PC-3 (cell line): ENCODE measurements around the gene TTC22. TPM values are rescaled to one million over a fixed set of nuclear protein-coding genes. Genes with fewer than 3 reads are reported as not detected.
A peak's percentile ranks its signal among the peaks of the same experiment; 100 is the strongest.

Experiments used
- ATAC-seq: fragments of 200-7000 bp; cut with Tn5 transposase; 2 replicates; pipeline ENCODE4 v1.9.1; 2020; ENCODE audit warnings: mild to moderate bottlenecking, moderate library complexity
- BruUV-seq: library from RNA; stranded (reverse); fragments of 400-500 nt; replicated peaks from 2 replicates; lab custom pipeline; 2021; lab: Mats Ljungman, UMichigan
- CTCF ChIA-PET: fragments of 300-600 bp; sonication (Branson Sonifier 250); formaldehyde crosslinking; loops from one replicate; lab custom pipeline; 2022; ENCODE audit warnings: antibody characterized with exemption; lab: Charles Lee
- POLR2A ChIA-PET: fragments of 300-600 bp; sonication (Branson Sonifier 250); formaldehyde crosslinking; loops from one replicate; lab custom pipeline; 2022; ENCODE audit warnings: antibody characterized with exemption; ENCODE audit not compliant: unreplicated experiment; lab: Charles Lee
- DNase-seq: peaks from one replicate; pipeline ENCODE4 v3.0.0-alpha.2; 2015
- H2AFZ ChIP-seq: fragments of 300-600 bp; sonication (generic); 2 replicates; pipeline ENCODE4 v1.6.0; 2016; ENCODE audit warnings: antibody characterized with exemption, low read length
- H3F3A ChIP-seq: fragments of 300-600 bp; sonication (generic); one replicate; pipeline ENCODE4 v1.6.0; 2017; ENCODE audit warnings: antibody characterized with exemption, low read length, control low read depth, mild to moderate bottlenecking; ENCODE audit not compliant: unreplicated experiment
- H3K27ac ChIP-seq: fragments of 300-600 bp; sonication (generic); 2 replicates; pipeline ENCODE4 v1.5.1; 2016; ENCODE audit warnings: mild to moderate bottlenecking, low read length
- H3K27me3 ChIP-seq: fragments of 300-600 bp; sonication (generic); 2 replicates; pipeline ENCODE4 v1.6.1; 2016; ENCODE audit warnings: low read length, mixed read lengths
- H3K36me3 ChIP-seq: fragments of 300-600 bp; sonication (generic); 2 replicates; pipeline ENCODE4 v1.6.1; 2016; ENCODE audit warnings: low read depth, mixed run types, low read length, mixed read lengths
- H3K4me1 ChIP-seq: fragments of 300-600 bp; sonication (generic); 2 replicates; pipeline ENCODE4 v1.5.1; 2016; ENCODE audit warnings: low read length; ENCODE audit not compliant: insufficient read depth
- H3K4me2 ChIP-seq: fragments of 300-600 bp; sonication (generic); 2 replicates; pipeline ENCODE4 v1.6.0; 2016; ENCODE audit warnings: low read length
- H3K4me3 ChIP-seq: fragments of 300-600 bp; sonication (generic); 2 replicates; pipeline ENCODE4 v1.5.1; 2016; ENCODE audit warnings: mild to moderate bottlenecking, low read length, mixed read lengths
- H3K79me2 ChIP-seq: fragments of 300-600 bp; sonication (generic); 2 replicates; pipeline ENCODE4 v1.6.1; 2017; ENCODE audit warnings: low read length, mixed read lengths
- H3K9ac ChIP-seq: fragments of 300-600 bp; sonication (generic); 2 replicates; pipeline ENCODE4 v1.6.0; 2016; ENCODE audit warnings: mild to moderate bottlenecking, low read length
- H3K9me2 ChIP-seq: fragments of 300-600 bp; sonication (generic); replicated peaks from 2 replicates; pipeline ENCODE4 v1.6.1; 2016; ENCODE audit warnings: mixed run types, low read length, mixed read lengths
- H3K9me3 ChIP-seq: fragments of 300-600 bp; sonication (generic); 2 replicates; pipeline ENCODE4 v1.6.1; 2016; ENCODE audit warnings: low read length, mixed read lengths
- H4K20me1 ChIP-seq: fragments of 300-600 bp; sonication (generic); 2 replicates; pipeline ENCODE4 v1.6.1; 2016; ENCODE audit warnings: low read length, mixed read lengths
- EZH2 ChIP-seq: fragments of 300-600 bp; sonication (generic); IDR thresholded peaks from one replicate; pipeline ENCODE4 v1.6.1; 2017; ENCODE audit warnings: antibody characterized with exemption, mild to moderate bottlenecking, low read length; ENCODE audit not compliant: unreplicated experiment
- EZH2phosphoT487 ChIP-seq: fragments of 300-600 bp; sonication (generic); IDR thresholded peaks from 2 replicates; pipeline ENCODE4 v1.6.1; 2018; ENCODE audit warnings: mild to moderate bottlenecking, antibody characterized with exemption, low read length, borderline replicate concordance
- intact Hi-C: fragments of 100-400 bp; cut with micrococcal nuclease; formaldehyde crosslinking; loops from 2 replicates; pipeline ENCODE4 v1.9.0; 2023
- total RNA-seq: library from RNA; depleted of rRNA; stranded (reverse); fragments of >200 nt; gene quantifications from 2 replicates; pipeline ENCODE4 v1.2.3, GENCODE V29; 2014
- TF ChIP-seq, protein P1 (sequence below): fragments of 300-600 bp; sonication (generic); conservative IDR thresholded peaks from 2 replicates; pipeline ENCODE4 v1.5.1; 2017; ENCODE audit warnings: antibody characterized with exemption, low read depth, mild to moderate bottlenecking, low read length

The TTC22 gene
- total RNA-seq, 1 experiment from 2014 or later: 21.8 TPM

DNA sequence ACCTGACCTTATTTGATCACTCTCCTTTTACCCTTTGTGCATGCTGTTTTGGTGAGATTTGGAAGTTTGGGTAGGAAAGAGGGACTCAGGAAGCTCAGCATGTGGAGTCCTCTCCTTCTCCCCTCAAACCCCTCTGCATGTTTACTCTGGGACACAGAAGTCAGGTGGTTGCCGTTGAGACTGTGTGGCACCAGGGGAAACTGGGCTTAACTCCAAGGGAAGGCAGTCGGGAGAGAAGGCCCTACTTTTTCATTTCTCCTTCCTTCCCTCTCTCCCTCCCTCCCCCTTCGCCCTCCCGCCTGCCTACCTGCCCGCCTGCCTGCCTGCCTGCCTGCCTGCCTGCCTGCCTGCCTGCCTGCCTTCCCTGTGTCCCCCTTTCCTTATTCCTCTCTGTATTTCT lies 34.8 kb upstream of the TTC22 start:
- no peaks in the 10 kb centered on the region for H3K9me3 ChIP-seq
- BruUV-seq: no TSS peak
- intact Hi-C loops: no loop called here
- no peak overlapping the region for H2AFZ ChIP-seq
- CTCF ChIA-PET: no interaction called here
- POLR2A ChIA-PET: interaction anchor here (0.6 kb wide), 1 partner anchor 1672 kb away, joined by 3 read pairs; no protein-coding TSS in a partner anchor
- H3K4me3 ChIP-seq: no peak overlapping the region
- H3K27ac ChIP-seq: no peak overlapping the region
- H3F3A ChIP-seq: no peaks in the 10 kb centered on the region
- H3K9me2 ChIP-seq: no peaks in the 10 kb centered on the region
- H3K4me2 ChIP-seq: no peak overlapping the region
- TF ChIP-seq EZH2 (no peak), EZH2phosphoT487 (no peak)
- TF ChIP-seq, protein P1, sequence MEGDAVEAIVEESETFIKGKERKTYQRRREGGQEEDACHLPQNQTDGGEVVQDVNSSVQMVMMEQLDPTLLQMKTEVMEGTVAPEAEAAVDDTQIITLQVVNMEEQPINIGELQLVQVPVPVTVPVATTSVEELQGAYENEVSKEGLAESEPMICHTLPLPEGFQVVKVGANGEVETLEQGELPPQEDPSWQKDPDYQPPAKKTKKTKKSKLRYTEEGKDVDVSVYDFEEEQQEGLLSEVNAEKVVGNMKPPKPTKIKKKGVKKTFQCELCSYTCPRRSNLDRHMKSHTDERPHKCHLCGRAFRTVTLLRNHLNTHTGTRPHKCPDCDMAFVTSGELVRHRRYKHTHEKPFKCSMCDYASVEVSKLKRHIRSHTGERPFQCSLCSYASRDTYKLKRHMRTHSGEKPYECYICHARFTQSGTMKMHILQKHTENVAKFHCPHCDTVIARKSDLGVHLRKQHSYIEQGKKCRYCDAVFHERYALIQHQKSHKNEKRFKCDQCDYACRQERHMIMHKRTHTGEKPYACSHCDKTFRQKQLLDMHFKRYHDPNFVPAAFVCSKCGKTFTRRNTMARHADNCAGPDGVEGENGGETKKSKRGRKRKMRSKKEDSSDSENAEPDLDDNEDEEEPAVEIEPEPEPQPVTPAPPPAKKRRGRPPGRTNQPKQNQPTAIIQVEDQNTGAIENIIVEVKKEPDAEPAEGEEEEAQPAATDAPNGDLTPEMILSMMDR: no peak
- no peaks in the 10 kb centered on the region for H3K27me3 ChIP-seq
- ATAC-seq (no peak), DNase-seq (no peak)
- no peaks in the 10 kb centered on the region for H3K36me3 ChIP-seq
- H3K79me2 ChIP-seq: no peaks in the 10 kb centered on the region
- H4K20me1 ChIP-seq: no peaks in the 10 kb centered on the region
- H3K4me1 ChIP-seq: 0 out of 2 replicates have a peak, but pooled peaks cover 3% of the 10 kb centered on the region
- no peak overlapping the region for H3K9ac ChIP-seq

DNA sequence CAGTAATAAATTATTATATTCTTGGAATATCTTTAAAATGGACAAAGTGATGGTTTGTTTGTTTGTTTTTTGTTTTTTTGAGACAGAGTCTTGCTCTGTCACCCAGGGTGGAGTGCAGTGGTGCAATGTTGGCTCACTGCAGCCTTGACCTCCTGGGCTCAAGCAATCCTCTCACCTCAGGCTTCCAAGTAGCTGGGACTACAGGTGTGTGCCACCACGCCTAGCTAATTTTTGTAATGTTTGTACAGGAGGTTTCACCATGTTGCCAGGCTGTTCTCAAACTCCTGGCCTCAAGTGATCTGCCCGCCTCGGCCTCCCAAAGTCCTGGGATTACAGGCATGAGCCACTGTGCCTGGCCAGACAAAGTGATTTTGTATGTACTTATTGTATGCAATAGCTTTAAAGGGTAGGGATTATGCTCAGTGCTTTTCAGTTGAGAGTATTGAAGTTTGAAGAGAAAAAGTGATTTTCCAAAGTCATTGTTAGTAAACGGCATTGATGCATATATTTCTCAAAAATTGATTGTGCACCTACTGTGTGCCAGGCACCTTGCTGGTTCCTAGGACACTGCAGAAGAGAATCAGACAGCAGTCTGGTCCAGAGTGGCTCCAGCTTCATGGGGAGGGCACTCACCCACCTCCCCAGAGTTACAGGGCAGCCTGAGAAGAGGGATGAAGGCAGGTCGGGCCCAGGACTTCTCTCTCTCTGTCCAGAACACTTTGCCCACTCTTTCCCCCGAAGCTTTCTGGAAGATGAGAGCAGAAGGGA lies 34.2 kb upstream of the TTC22 start:
- Histone ChIP-seq H3K9me2 (no peaks in the 10 kb centered on the region), H3K4me1 (0 out of 2 replicates have a peak, but pooled peaks cover 3% of the 10 kb centered on the region), H3K9me3 (no peaks in the 10 kb centered on the region), H2AFZ (no peak overlapping the region), H4K20me1 (no peaks in the 10 kb centered on the region), H3K27me3 (no peaks in the 10 kb centered on the region), H3K4me3 (no peak overlapping the region), H3F3A (no peaks in the 10 kb centered on the region), H3K9ac (no peak overlapping the region), H3K79me2 (no peaks in the 10 kb centered on the region), H3K36me3 (no peaks in the 10 kb centered on the region), H3K4me2 (no peak overlapping the region), H3K27ac (no peak overlapping the region)
- intact Hi-C loops: no loop called here
- ChIA-PET CTCF (no interaction called here), POLR2A (interaction anchor here (0.6 kb wide), 1 partner anchor 1672 kb away, joined by 3 read pairs; no protein-coding TSS in a partner anchor)
- ATAC-seq: no peak
- no peak for DNase-seq
- TF ChIP-seq, protein P1: no peak
- TF ChIP-seq EZH2: no peak
- no peak for TF ChIP-seq EZH2phosphoT487
- no TSS peak for BruUV-seq

DNA sequence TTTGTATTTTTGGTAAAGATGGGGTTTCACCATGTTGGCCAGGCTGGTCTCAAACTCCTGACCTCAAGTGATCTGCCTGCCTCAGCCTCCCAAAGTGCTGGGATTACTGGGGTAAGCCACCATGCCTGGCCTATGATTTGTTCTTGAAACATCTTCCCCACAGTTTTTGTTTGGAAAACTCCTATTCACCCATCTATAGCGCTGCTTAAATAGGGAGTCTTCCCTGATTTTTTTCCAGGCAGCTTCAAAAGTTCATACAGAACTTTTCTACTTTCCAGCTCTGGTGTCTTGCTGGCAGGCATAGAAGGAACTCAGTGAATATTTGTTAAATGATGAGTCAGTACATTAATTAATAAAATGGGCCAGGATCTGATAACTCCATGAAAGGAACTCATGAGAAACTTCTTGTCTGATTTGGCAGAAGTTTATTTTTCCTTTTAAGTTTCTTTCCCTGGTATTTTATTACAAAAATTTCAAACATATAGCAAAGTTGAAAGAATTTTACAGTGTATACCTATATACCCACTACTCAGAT lies 33.0 kb upstream of the TTC22 start:
- no peak overlapping the region for H3K4me3 ChIP-seq
- intact Hi-C loops: no loop called here
- H3K27ac ChIP-seq: no peak overlapping the region
- no peaks in the 10 kb centered on the region for H3K9me2 ChIP-seq
- no peaks in the 10 kb centered on the region for H3K9me3 ChIP-seq
- H3K27me3 ChIP-seq: no peaks in the 10 kb centered on the region
- no peaks in the 10 kb centered on the region for H3K36me3 ChIP-seq
- DNase-seq: no peak
- no peak overlapping the region for H2AFZ ChIP-seq
- H3K4me1 ChIP-seq: no peaks in the 10 kb centered on the region
- POLR2A ChIA-PET: no interaction called here
- TF ChIP-seq EZH2phosphoT487 (no peak), EZH2 (no peak)
- H3K4me2 ChIP-seq: no peak overlapping the region
- no peaks in the 10 kb centered on the region for H3F3A ChIP-seq
- H3K9ac ChIP-seq: no peak overlapping the region
- CTCF ChIA-PET: no interaction called here
- H4K20me1 ChIP-seq: no peaks in the 10 kb centered on the region
- peak; percentile 42 for ATAC-seq
- H3K79me2 ChIP-seq: no peaks in the 10 kb centered on the region
- BruUV-seq: no TSS peak
